GDM1 (cell line): ENCODE results near the gene HSPA5.
"Not testable (repeated sequence)": the region's sequence is repeated elsewhere in the genome, so short reads cannot be mapped to it uniquely, and the experiment has no call there.

Source experiments
- DNase-seq: peaks from one replicate; lab custom pipeline; 2025; lab: John Stamatoyannopoulos, UW

The HSPA5 gene

GRCh38 chr9:125241863-125242739 is 958 bp upstream of the HSPA5 start:
- DNase-seq: no peak

- DNase-seq: no peak
These were observed 519 bp downstream of the HSPA5 start for GRCh38 chr9:125240649-125240999.

- DNase-seq: no peak
These were observed 1.2 kb downstream of the HSPA5 start for GRCh38 chr9:125239631-125240597.

GRCh38 chr9:125238915-125239446 is 2.2 kb downstream of the HSPA5 start:
- no peak for DNase-seq

GRCh38 chr9:125238127-125238914 is 2.8 kb downstream of the HSPA5 start:
- no peak for DNase-seq

- not testable (repeated sequence) for DNase-seq
These were observed 4.5 kb downstream of the HSPA5 start for GRCh38 chr9:125236520-125237159.

GRCh38 chr9:125235804-125236519 is 5.2 kb downstream of the HSPA5 start:
- no peak for DNase-seq

- DNase-seq: not testable (repeated sequence)
These were observed 7.0 kb downstream of the HSPA5 start for GRCh38 chr9:125234099-125234498.

GRCh38 chr9:125233678-125234077 is 7.5 kb downstream of the HSPA5 start:
- no peak for DNase-seq

- no peak for DNase-seq
These were observed 13.4 kb downstream of the HSPA5 start for GRCh38 chr9:125227761-125228160.

- DNase-seq: not testable (repeated sequence)
These were observed 16.3 kb downstream of the HSPA5 start for GRCh38 chr9:125224858-125225257.

GRCh38 chr9:125218621-125219020 is 22.5 kb downstream of the HSPA5 start:
- no peak for DNase-seq

GRCh38 chr9:125214186-125214585 is 27.0 kb downstream of the HSPA5 start:
- no peak for DNase-seq

GRCh38 chr9:125204477-125204876 is 36.7 kb downstream of the HSPA5 start:
- DNase-seq: no peak

GRCh38 chr9:125202846-125203618 is 38.1 kb downstream of the HSPA5 start:
- no peak for DNase-seq

- peak; percentile 85 for DNase-seq
These were observed 40.7 kb downstream of the HSPA5 start, which contains the start of gene RABEPK for GRCh38 chr9:125200216-125201047. Gene RABEPK (plus strand): TSS chr9:125200542. CDS start chr9:125203014, 2,472 bp downstream.

GRCh38 chr9:125195591-125195990 is 45.6 kb downstream of the HSPA5 start:
- not testable (repeated sequence) for DNase-seq

- DNase-seq: not testable (repeated sequence)
These were observed 46.7 kb downstream of the HSPA5 start for GRCh38 chr9:125194466-125194865.

GRCh38 chr9:125190361-125190801 is 50.8 kb downstream of the HSPA5 start:
- DNase-seq: no peak
